Endodermal cell (in vitro differentiated cells): ENCODE results near the gene LMOD1. TPM values are rescaled to one million over a fixed set of nuclear protein-coding genes. Genes with fewer than 3 reads are reported as not detected.

Experiments
- DNase-seq: peaks from one replicate; pipeline ENCODE4 v3.0.0-alpha.2; 2017
- H3K27ac ChIP-seq: 2 replicates; pipeline ENCODE4 v1.5.1; 2013; ENCODE audit warnings: mild to moderate bottlenecking, low read depth, low read length, moderate library complexity
- H3K27me3 ChIP-seq: 2 replicates; pipeline ENCODE4 v1.6.1; 2013; ENCODE audit warnings: mild to moderate bottlenecking, low read length, moderate library complexity; ENCODE audit not compliant: insufficient read depth, control insufficient read depth, poor library complexity, severe bottlenecking
- H3K36me3 ChIP-seq: 2 replicates; pipeline ENCODE4 v1.7.0; 2013; ENCODE audit warnings: mild to moderate bottlenecking, low read length, moderate library complexity; ENCODE audit not compliant: control insufficient read depth, insufficient read depth
- H3K4me1 ChIP-seq: one replicate; pipeline ENCODE4 v1.7.0; 2013; ENCODE audit warnings: low read length; ENCODE audit not compliant: control insufficient read depth, insufficient read depth
- H3K4me3 ChIP-seq: 2 replicates; pipeline ENCODE4 v1.5.1; 2013; ENCODE audit warnings: mild to moderate bottlenecking, low read length, moderate library complexity
- H3K9ac ChIP-seq: 2 replicates; pipeline ENCODE4 v1.6.1; 2013; ENCODE audit warnings: mild to moderate bottlenecking, low read length, moderate library complexity; ENCODE audit not compliant: poor library complexity, severe bottlenecking; ENCODE audit errors: extremely low read depth
- H3K9me3 ChIP-seq: 2 replicates; pipeline ENCODE4 v1.6.1; 2013; ENCODE audit warnings: mild to moderate bottlenecking, low read length, moderate library complexity; ENCODE audit not compliant: control insufficient read depth
- H3K27ac Mint-ChIP-seq: 2 replicates; pipeline ENCODE4 v1.8.0; 2020; ENCODE audit warnings: mixed read lengths
- H3K27me3 Mint-ChIP-seq: 2 replicates; pipeline ENCODE4 v1.8.0; 2021; ENCODE audit warnings: mild to moderate bottlenecking, mixed read lengths; ENCODE audit not compliant: insufficient read depth
- H3K36me3 Mint-ChIP-seq: 2 replicates; pipeline ENCODE4 v1.8.0; 2020; ENCODE audit warnings: low read depth, mixed read lengths
- H3K4me1 Mint-ChIP-seq: 2 replicates; pipeline ENCODE4 v1.8.0; 2020; ENCODE audit warnings: mixed read lengths
- H3K4me3 Mint-ChIP-seq: 2 replicates; pipeline ENCODE4 v1.8.0; 2020; ENCODE audit warnings: mild to moderate bottlenecking, moderate library complexity, mixed read lengths
- H3K9me3 Mint-ChIP-seq: 2 replicates; pipeline ENCODE4 v1.8.0; 2020; ENCODE audit warnings: mild to moderate bottlenecking, mixed read lengths
- CTCF ChIP-seq: fragments of 200-600 bp; sonication (generic); conservative IDR thresholded peaks from 2 replicates; pipeline ENCODE4 v1.5.0; 2021; ENCODE audit warnings: antibody characterized with exemption, mild to moderate bottlenecking
- WGBS, 2 experiments: methylation state at CpG; one replicate each; pipeline versions ENCODE4 v1.1.5 to v1.1.7; 2013; ENCODE audit warnings: missing lambda C conversion rate in 2 of 2, mixed read lengths in 1 of 2; ENCODE audit not compliant: insufficient coverage in 1 of 2, insufficient read length in 1 of 2; 5-methylcytosine and 5-hydroxymethylcytosine counted together
- total RNA-seq, 2 donors: library from RNA; stranded (reverse); fragmentation: NEBNext Ultra II Directional in 1 of 2; extraction: Animal tissue kit (Norgen Biotek cat#: 25700) in 1 of 2; gene quantifications; 2 replicates in 1 of 2; 3 replicates in 1 of 2; pipeline ENCODE4 v1.2.1, GENCODE V29; 2021

The LMOD1 gene
- total RNA-seq, 2 donors from 2014 or later: 0.31 to 0.60 TPM

- DNase-seq: no peak
- TF ChIP-seq CTCF: no peak
- no peak overlapping the region for H3K4me3 Mint-ChIP-seq
These were observed 1.7 kb downstream of the LMOD1 start for GRCh38 chr1:201944639-201945038.

GRCh38 chr1:201944002-201944401, 2.3 kb downstream of the LMOD1 start:
- Histone ChIP-seq H3K27ac (no peak overlapping the region), H3K9me3 (no peaks in the 10 kb centered on the region), H3K4me3 (no peak overlapping the region), H3K27me3 (peaks cover 19% of the 10 kb centered on the region), H3K9ac (no peak overlapping the region), H3K36me3 (no peaks in the 10 kb centered on the region), H3K4me1 (peaks cover 3% of the 10 kb centered on the region)
- 90 to 100% methylated on average over 2 to 6 of the region's 6 CpGs for WGBS, 2 experiments
- H3K36me3 Mint-ChIP-seq: no peaks in the 10 kb centered on the region
- TF ChIP-seq CTCF: no peak
- no peak overlapping the region for H3K27ac Mint-ChIP-seq
- peaks cover 36% of the 10 kb centered on the region for H3K4me1 Mint-ChIP-seq
- H3K27me3 Mint-ChIP-seq: peaks cover 26% of the 10 kb centered on the region
- no peak for DNase-seq
- no peaks in the 10 kb centered on the region for H3K9me3 Mint-ChIP-seq
- H3K4me3 Mint-ChIP-seq: no peak overlapping the region

More at GRCh38 chr1:201944639-201945038, 1.7 kb downstream of the LMOD1 start:
- Mint-ChIP-seq H3K4me1 (peaks cover 35% of the 10 kb centered on the region), H3K27ac (no peak overlapping the region), H3K27me3 (peaks cover 28% of the 10 kb centered on the region), H3K36me3 (no peaks in the 10 kb centered on the region), H3K9me3 (no peaks in the 10 kb centered on the region)
- no peak overlapping the region for H3K4me3 ChIP-seq
- H3K27me3 ChIP-seq: peaks cover 25% of the 10 kb centered on the region
- no peaks in the 10 kb centered on the region for H3K36me3 ChIP-seq
- WGBS, 2 experiments: 73 to 92% methylated on average over 1 to 2 of the region's 3 CpGs
- H3K9ac ChIP-seq: no peak overlapping the region
- peaks cover 3% of the 10 kb centered on the region for H3K4me1 ChIP-seq
- H3K9me3 ChIP-seq: no peaks in the 10 kb centered on the region
- H3K27ac ChIP-seq: no peak overlapping the region

- peaks cover 40% of the 10 kb centered on the region for H3K4me1 Mint-ChIP-seq
- Histone ChIP-seq H3K36me3 (no peaks in the 10 kb centered on the region), H3K9me3 (no peaks in the 10 kb centered on the region), H3K27ac (peak overlapping the region; percentile 36), H3K4me3 (peak overlapping the region; percentile 61), H3K27me3 (peaks cover 6% of the 10 kb centered on the region), H3K9ac (peak overlapping the region; percentile 47), H3K4me1 (peaks cover 3% of the 10 kb centered on the region)
- TF ChIP-seq CTCF: no peak
- 90 to 91% methylated on average over 1 of the region's 1 CpG for WGBS, 2 experiments
- H3K27ac Mint-ChIP-seq: peak overlapping the region; percentile 96
- H3K9me3 Mint-ChIP-seq: no peaks in the 10 kb centered on the region
- peak overlapping the region; percentile 54 for H3K4me3 Mint-ChIP-seq
- peaks cover 12% of the 10 kb centered on the region for H3K27me3 Mint-ChIP-seq
- no peaks in the 10 kb centered on the region for H3K36me3 Mint-ChIP-seq
- DNase-seq: no peak
These were observed 4.2 kb downstream of the LMOD1 start for GRCh38 chr1:201942129-201942495.
